NT2/D1 (cell line): ENCODE data around the gene MAP4K2.

ENCODE experiments used
- SUZ12 ChIP-seq: IDR thresholded peaks from 2 replicates; pipeline ENCODE4 v1.6.1; 2011; ENCODE audit not compliant: insufficient read length, insufficient read depth; ENCODE audit errors: extremely low read depth
- YY1 ChIP-seq: IDR thresholded peaks from 2 replicates; pipeline ENCODE4 v1.6.1; 2011; ENCODE audit not compliant: insufficient read length, insufficient read depth
- ZNF274 ChIP-seq: IDR thresholded peaks from 2 replicates; pipeline ENCODE4 v1.6.1; 2011; ENCODE audit warnings: mild to moderate bottlenecking, low read depth, low read length

DNA sequence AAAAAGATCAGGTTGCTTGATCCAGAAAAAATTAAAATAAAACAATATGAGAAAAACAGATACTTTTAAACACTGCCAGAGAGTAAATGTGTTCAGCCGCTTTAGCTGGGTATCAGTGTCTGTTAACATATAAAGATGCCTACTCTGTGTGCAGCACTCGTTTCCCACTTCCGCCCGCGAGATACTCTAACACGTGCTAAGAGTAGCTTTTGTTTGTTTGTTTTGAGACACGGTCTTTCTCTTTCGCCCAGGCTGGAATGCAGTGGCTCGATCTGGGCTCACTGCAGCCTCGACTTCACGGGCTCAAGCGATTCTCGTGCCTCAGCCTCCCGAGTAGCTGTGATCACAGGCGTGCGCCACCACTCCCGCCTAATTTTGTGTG is 7.9 kb upstream of the MAP4K2 start:
- TF ChIP-seq SUZ12 = no peak
- no peak for TF ChIP-seq ZNF274
- no peak for TF ChIP-seq YY1
